Liver (tissue), 9 donors: ENCODE measurements around the gene KLF13. TPM values are rescaled to one million over a fixed set of nuclear protein-coding genes. Genes with fewer than 3 reads are reported as not detected.

Experiments
- DNase-seq: peaks from one replicate; pipeline ENCODE4 v3.0.0-alpha.2; 2017; ENCODE audit warnings: low spot score
- H3K27ac ChIP-seq, 2 donors: one replicate each; pipeline ENCODE4 v1.7.0; 2013; ENCODE audit warnings: inconsistent platforms in 2 of 2, low read length in 2 of 2, control low read depth in 1 of 2, low read depth in 1 of 2, mild to moderate bottlenecking in 1 of 2
- H3K27me3 ChIP-seq, 4 donors: one replicate each; pipeline versions ENCODE4 v1.6.1 to v1.7.0; 2013; ENCODE audit warnings: low read length in 3 of 4, inconsistent platforms in 1 of 4, mild to moderate bottlenecking in 1 of 4, moderate library complexity in 1 of 4; ENCODE audit not compliant: control insufficient read depth in 4 of 4, insufficient read depth in 4 of 4
- H3K36me3 ChIP-seq, 4 donors: one replicate each; pipeline versions ENCODE4 v1.6.1 to v1.7.0; 2013; ENCODE audit warnings: low read length in 3 of 4, mild to moderate bottlenecking in 3 of 4, low read depth in 1 of 4, moderate library complexity in 1 of 4; ENCODE audit not compliant: control insufficient read depth in 4 of 4, insufficient read depth in 3 of 4
- H3K4me1 ChIP-seq, 4 donors: one replicate each; pipeline versions ENCODE4 v1.6.1 to v1.7.0; 2013; ENCODE audit warnings: low read length in 3 of 4, mild to moderate bottlenecking in 3 of 4, moderate library complexity in 1 of 4; ENCODE audit not compliant: control insufficient read depth in 4 of 4, insufficient read depth in 4 of 4
- H3K4me3 ChIP-seq, 3 donors: one replicate each; pipeline versions ENCODE4 v1.6.1 to v1.7.0; 2013; ENCODE audit warnings: low read length in 3 of 3, control low read depth in 1 of 3, low read depth in 1 of 3, mild to moderate bottlenecking in 1 of 3
- H3K9ac ChIP-seq, 2 donors: one replicate each; pipeline ENCODE4 v1.7.0; 2013; ENCODE audit warnings: low read length in 2 of 2, mild to moderate bottlenecking in 2 of 2, moderate library complexity in 2 of 2, control low read depth in 1 of 2, low read depth in 1 of 2
- H3K9me3 ChIP-seq, 4 donors: one replicate each; pipeline versions ENCODE4 v1.6.1 to v1.7.0; 2013; ENCODE audit warnings: low read length in 3 of 4; ENCODE audit not compliant: control insufficient read depth in 4 of 4
- ATF3 ChIP-seq: IDR thresholded peaks from 2 replicates; pipeline ENCODE4 v1.6.1; 2016; ENCODE audit warnings: antibody characterized with exemption
- CTCF ChIP-seq: fragments of 150-350 bp; IDR thresholded peaks from 2 replicates; pipeline ENCODE4 v1.5.1; 2017; ENCODE audit warnings: improper control_type of control experiment, low read depth, low read length; ENCODE audit not compliant: missing input control
- EGR1 ChIP-seq, 2 donors: IDR thresholded peaks; 2 replicates each; pipeline ENCODE4 v1.6.1; 2016 to 2018; ENCODE audit warnings: antibody characterized with exemption in 2 of 2, low read depth in 2 of 2
- FOXA1 ChIP-seq: IDR thresholded peaks from 2 replicates; pipeline ENCODE4 v1.6.1; 2016; ENCODE audit warnings: antibody characterized with exemption
- FOXA2 ChIP-seq: IDR thresholded peaks from 2 replicates; pipeline ENCODE4 v1.6.1; 2016; ENCODE audit warnings: antibody characterized with exemption
- GABPA ChIP-seq, 2 donors: IDR thresholded peaks in 1 of 2; conservative IDR thresholded peaks in 1 of 2; 2 replicates each; pipeline ENCODE4 v1.6.1; 2016; ENCODE audit warnings: antibody characterized with exemption in 2 of 2, mild to moderate bottlenecking in 1 of 2, moderate library complexity in 1 of 2
- HNF4A ChIP-seq, 2 donors: conservative IDR thresholded peaks; 2 replicates each; pipeline ENCODE4 v1.6.1; 2016; ENCODE audit warnings: antibody characterized with exemption in 2 of 2, mild to moderate bottlenecking in 2 of 2
- HNF4G ChIP-seq: IDR thresholded peaks from 2 replicates; pipeline ENCODE4 v1.6.1; 2016; ENCODE audit warnings: antibody characterized with exemption
- JUND ChIP-seq, 2 donors: IDR thresholded peaks; 2 replicates each; pipeline ENCODE4 v1.6.1; 2016; ENCODE audit warnings: antibody characterized with exemption in 2 of 2
- MAX ChIP-seq: IDR thresholded peaks from 2 replicates; pipeline ENCODE4 v1.6.1; 2016; ENCODE audit warnings: antibody characterized with exemption
- NR2F2 ChIP-seq: IDR thresholded peaks from 2 replicates; pipeline ENCODE4 v1.6.1; 2016; ENCODE audit warnings: antibody characterized with exemption
- RAD21 ChIP-seq, 2 donors: IDR thresholded peaks; 2 replicates each; pipeline ENCODE4 v1.6.1; 2016; ENCODE audit warnings: antibody characterized with exemption in 2 of 2, mild to moderate bottlenecking in 2 of 2
- REST ChIP-seq: IDR thresholded peaks from 2 replicates; pipeline ENCODE4 v1.6.1; 2016; ENCODE audit warnings: antibody characterized with exemption, mild to moderate bottlenecking
- RXRA ChIP-seq, 2 donors: IDR thresholded peaks; 2 replicates each; pipeline ENCODE4 v1.6.1; 2017 to 2018; ENCODE audit warnings: antibody characterized with exemption in 2 of 2, mild to moderate bottlenecking in 1 of 2
- SP1 ChIP-seq: IDR thresholded peaks from 2 replicates; pipeline ENCODE4 v1.6.1; 2018; ENCODE audit warnings: antibody characterized with exemption, mild to moderate bottlenecking
- TAF1 ChIP-seq: conservative IDR thresholded peaks from 2 replicates; pipeline ENCODE4 v1.6.1; 2016; ENCODE audit warnings: antibody characterized with exemption, mild to moderate bottlenecking
- YY1 ChIP-seq: IDR thresholded peaks from 2 replicates; pipeline ENCODE4 v1.6.1; 2016; ENCODE audit warnings: antibody characterized with exemption, mild to moderate bottlenecking
- ZBTB33 ChIP-seq: IDR thresholded peaks from 2 replicates; pipeline ENCODE4 v1.6.1; 2016; ENCODE audit warnings: antibody characterized with exemption
- WGBS: extraction: QIAGEN DNeasy Blood & Tissue Kit; methylation state at CpG from one replicate; pipeline ENCODE4 v1.1.7; 2013; 5-methylcytosine and 5-hydroxymethylcytosine counted together
- polyA plus RNA-seq, 2 donors: library from polyadenylated mRNA; stranded (reverse) in 1 of 2; unstranded in 1 of 2; fragments of 200-250 nt in 1 of 2; fragments of >200 nt in 1 of 2; fragmentation: Nextera tagmentation in 1 of 2; extraction: Ambion mirVana in 1 of 2; gene quantifications; one replicate each; pipeline versions ENCODE4 v1.2.1 to v1.2.3, GENCODE V29; 2013 to 2015
- total RNA-seq, 2 donors: library from RNA; depleted of rRNA; stranded (reverse); fragments of >200 nt; gene quantifications; one replicate each; pipeline ENCODE4 v1.2.3, GENCODE V29; 2014
- donor health status: healthy.
- donor health status: healthy.
- donor health status: healthy.
- donor health status: healthy.
- donor health status: healthy.

KLF13 gene
- total and polyA plus RNA-seq, 4 donors = 17.4 to 77.1 (median 57.5) TPM

- Histone ChIP-seq H3K27me3 (no peaks in the 10 kb centered on the region), H3K4me3 (no peak overlapping the region), H3K36me3 (no peaks in the 10 kb centered on the region), H3K9me3 (no peaks in the 10 kb centered on the region), H3K27ac (peak overlapping the region; percentile 73 to 81), H3K9ac (no peak overlapping the region), H3K4me1 (peaks cover 5 to 24% (median 16%) of the 10 kb centered on the region in 4 donors)
- TF ChIP-seq TAF1 (no peak), NR2F2 (no peak), YY1 (peak; percentile 39), RAD21 (IDR thresholded peaks at IDR 0.05) (no peak), GABPA (IDR thresholded peaks at IDR 0.05 in 1 of 2, conservative IDR thresholded peaks at IDR 0.05 in 1 of 2) (no peak), MAX (no peak), FOXA1 (no peak), HNF4A (conservative IDR thresholded peaks at IDR 0.05) (peak in 1 of 2 donors; percentile 41), ATF3 (no peak), RXRA (IDR thresholded peaks at IDR 0.05) (peak in 1 of 2 donors; percentile 69), HNF4G (no peak), REST (peak; percentile 53), JUND (IDR thresholded peaks at IDR 0.05) (no peak), SP1 (peak; percentile 37), FOXA2 (no peak), EGR1 (IDR thresholded peaks at IDR 0.05; ENCODE audit: low read depth in 2 of 2) (peak; percentile 28 to 73), CTCF (no peak), ZBTB33 (no peak)
- no peak for DNase-seq
- WGBS = 39% methylated on average over 16 of the region's 16 CpGs
These were observed 46.4 kb upstream of the KLF13 start for GRCh38 chr15:31280046-31280830.
